Measurements from ENCODE around the gene HOXB13. TPM values are rescaled to one million over a fixed set of nuclear protein-coding genes. Genes with fewer than 3 reads are reported as not detected.

The HOXB13 gene
- total RNA-seq, 6 donors from 2014 or later = not detected

DNA sequence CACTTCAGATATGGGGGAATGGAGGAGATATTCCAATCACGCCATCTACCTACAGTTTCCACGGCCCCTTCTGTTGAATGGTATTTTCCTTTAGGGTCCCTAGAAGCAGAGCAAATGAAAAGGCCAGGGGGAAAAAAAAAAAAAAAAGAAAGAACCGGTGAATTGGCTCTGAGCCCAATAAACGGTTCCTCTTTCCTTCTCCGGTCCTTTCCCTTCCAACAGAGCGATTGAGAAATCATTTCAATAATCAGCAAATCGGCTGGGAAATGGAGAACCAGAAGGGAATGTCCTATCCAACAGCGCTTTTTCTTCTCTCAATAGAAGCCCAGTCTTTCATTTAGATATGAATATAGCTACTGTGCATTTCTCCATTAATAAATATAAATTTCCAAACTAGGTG lies 26.8 kb upstream of the HOXB13 start:
- peaks cover 0 to 15% (median 8%) of the 10 kb centered on the region in 4 donors for H3K4me1 ChIP-seq
- no peak overlapping the region for H3K4me3 ChIP-seq
- no peak overlapping the region for H3K27ac ChIP-seq
- H3K27me3 ChIP-seq = peaks cover 1 to 56% (median 41%) of the 10 kb centered on the region in 4 donors
- DNase-seq (no peak), ATAC-seq (ENCODE audit: low FRiP score in 2 of 2) (no peak)
- WGBS, 2 donors = 16 to 19% methylated on average over 8 of the region's 8 CpGs
- no peaks in the 10 kb centered on the region for H3K9me3 ChIP-seq
- TF ChIP-seq, protein P1, sequence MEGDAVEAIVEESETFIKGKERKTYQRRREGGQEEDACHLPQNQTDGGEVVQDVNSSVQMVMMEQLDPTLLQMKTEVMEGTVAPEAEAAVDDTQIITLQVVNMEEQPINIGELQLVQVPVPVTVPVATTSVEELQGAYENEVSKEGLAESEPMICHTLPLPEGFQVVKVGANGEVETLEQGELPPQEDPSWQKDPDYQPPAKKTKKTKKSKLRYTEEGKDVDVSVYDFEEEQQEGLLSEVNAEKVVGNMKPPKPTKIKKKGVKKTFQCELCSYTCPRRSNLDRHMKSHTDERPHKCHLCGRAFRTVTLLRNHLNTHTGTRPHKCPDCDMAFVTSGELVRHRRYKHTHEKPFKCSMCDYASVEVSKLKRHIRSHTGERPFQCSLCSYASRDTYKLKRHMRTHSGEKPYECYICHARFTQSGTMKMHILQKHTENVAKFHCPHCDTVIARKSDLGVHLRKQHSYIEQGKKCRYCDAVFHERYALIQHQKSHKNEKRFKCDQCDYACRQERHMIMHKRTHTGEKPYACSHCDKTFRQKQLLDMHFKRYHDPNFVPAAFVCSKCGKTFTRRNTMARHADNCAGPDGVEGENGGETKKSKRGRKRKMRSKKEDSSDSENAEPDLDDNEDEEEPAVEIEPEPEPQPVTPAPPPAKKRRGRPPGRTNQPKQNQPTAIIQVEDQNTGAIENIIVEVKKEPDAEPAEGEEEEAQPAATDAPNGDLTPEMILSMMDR (IDR thresholded peaks at IDR 0.05) = no peak
- TF ChIP-seq EP300 (IDR thresholded peaks at IDR 0.05) = no peak
- TF ChIP-seq POLR2A (IDR thresholded peaks at IDR 0.05) = no peak
- TF ChIP-seq POLR2AphosphoS5 (IDR thresholded peaks at IDR 0.05) = no peak
- H3K36me3 ChIP-seq = no peaks in the 10 kb centered on the region

DNA sequence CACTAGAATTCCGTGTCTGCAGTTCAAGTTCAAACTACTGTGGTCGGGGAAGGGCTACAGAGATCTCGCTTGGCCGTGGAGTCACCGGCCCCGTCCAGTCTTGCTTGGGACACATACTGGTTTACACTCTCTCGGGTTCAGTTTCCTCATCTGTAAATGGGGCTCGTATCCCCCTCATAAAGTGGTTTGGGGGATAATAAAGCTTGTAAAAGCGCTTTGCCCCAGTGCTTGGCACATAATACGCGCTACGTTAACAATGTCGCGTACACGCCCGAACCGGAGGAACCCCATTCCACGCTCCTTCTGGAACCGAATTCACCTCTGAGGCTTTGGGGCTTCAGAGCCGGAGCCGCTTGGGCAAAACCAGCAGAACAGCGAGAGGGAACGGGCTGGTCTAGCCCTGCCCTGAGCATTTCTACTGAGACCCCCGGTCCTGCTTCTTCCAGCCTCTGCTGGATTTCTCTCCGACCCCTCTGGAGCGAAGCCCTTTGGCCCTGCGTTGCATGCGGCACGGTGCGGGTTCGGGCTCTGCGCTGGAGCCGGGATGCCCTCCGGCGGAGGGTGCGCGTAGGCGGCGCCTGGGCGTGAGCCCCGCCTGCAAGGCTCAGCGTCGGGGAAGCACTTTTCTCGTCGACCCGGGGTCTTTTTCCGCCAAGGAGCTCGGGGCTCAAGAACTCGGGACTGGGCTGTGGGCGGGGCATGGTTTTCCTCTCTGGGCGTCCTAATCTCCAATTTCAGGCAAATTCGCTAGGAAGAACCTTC lies 26.1 kb upstream of the HOXB13 start:
- Histone ChIP-seq H3K27ac (no peak overlapping the region), H3K9me3 (no peaks in the 10 kb centered on the region), H3K4me1 (peaks cover 0 to 15% (median 8%) of the 10 kb centered on the region in 4 donors), H3K36me3 (no peaks in the 10 kb centered on the region), H3K27me3 (peaks cover 1 to 63% (median 43%) of the 10 kb centered on the region in 4 donors), H3K4me3 (no peak overlapping the region)
- 12% methylated on average over 13 to 51 of the region's 52 CpGs for WGBS, 2 donors
- TF ChIP-seq POLR2A (IDR thresholded peaks at IDR 0.05) (no peak), POLR2AphosphoS5 (IDR thresholded peaks at IDR 0.05) (no peak), EP300 (IDR thresholded peaks at IDR 0.05) (no peak)
- TF ChIP-seq, protein P1 (IDR thresholded peaks at IDR 0.05) = no peak
- ATAC-seq (ENCODE audit: low FRiP score in 2 of 2) = no peak
- peak in 1 of 2 donors; percentile 70 for DNase-seq

DNA sequence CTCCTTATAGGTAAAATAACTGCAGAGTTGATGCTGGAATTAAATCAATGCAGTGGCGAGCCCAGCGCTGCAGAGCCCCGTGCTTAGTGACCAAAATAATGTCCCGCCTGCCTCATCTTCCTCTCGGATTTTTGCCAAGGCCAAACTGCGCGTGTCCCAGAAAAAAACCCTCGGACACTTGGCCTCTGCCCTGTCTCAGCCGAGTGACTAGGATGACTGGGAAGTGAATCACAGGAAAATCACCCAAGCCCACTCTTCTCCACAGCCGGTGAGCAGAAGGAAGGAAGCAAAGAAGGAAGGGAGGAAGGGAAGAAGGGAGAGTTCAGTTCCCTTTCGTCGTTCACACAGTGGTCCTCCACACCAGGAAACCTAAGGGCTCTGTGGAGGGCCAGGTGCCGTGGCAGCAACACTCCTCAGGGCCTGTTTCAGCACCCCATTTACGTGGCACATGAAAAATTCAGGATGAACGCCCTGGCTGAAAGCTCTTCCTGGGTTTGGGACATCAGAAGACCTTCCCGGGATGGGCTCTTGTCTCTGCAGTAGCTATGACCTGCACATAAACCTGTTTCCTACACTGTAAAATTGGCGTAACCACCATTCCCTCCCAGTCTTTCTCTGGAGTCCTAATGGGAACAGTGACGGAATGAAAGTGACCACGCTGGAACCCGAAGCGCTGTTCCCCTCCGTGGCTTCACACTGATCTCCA lies 25.4 kb upstream of the HOXB13 start:
- Histone ChIP-seq H3K4me1 (peaks cover 0 to 15% (median 8%) of the 10 kb centered on the region in 4 donors), H3K27me3 (peaks cover 1 to 70% (median 47%) of the 10 kb centered on the region in 4 donors), H3K4me3 (no peak overlapping the region), H3K36me3 (no peaks in the 10 kb centered on the region), H3K9me3 (no peaks in the 10 kb centered on the region), H3K27ac (no peak overlapping the region)
- DNase-seq = no peak
- no peak for ATAC-seq (ENCODE audit: low FRiP score in 2 of 2)
- 15% methylated on average over 4 to 22 of the region's 22 CpGs for WGBS, 2 donors
- TF ChIP-seq, protein P1 (IDR thresholded peaks at IDR 0.05) = no peak
- TF ChIP-seq POLR2A (IDR thresholded peaks at IDR 0.05) (no peak), POLR2AphosphoS5 (IDR thresholded peaks at IDR 0.05) (no peak), EP300 (IDR thresholded peaks at IDR 0.05) (no peak)

DNA sequence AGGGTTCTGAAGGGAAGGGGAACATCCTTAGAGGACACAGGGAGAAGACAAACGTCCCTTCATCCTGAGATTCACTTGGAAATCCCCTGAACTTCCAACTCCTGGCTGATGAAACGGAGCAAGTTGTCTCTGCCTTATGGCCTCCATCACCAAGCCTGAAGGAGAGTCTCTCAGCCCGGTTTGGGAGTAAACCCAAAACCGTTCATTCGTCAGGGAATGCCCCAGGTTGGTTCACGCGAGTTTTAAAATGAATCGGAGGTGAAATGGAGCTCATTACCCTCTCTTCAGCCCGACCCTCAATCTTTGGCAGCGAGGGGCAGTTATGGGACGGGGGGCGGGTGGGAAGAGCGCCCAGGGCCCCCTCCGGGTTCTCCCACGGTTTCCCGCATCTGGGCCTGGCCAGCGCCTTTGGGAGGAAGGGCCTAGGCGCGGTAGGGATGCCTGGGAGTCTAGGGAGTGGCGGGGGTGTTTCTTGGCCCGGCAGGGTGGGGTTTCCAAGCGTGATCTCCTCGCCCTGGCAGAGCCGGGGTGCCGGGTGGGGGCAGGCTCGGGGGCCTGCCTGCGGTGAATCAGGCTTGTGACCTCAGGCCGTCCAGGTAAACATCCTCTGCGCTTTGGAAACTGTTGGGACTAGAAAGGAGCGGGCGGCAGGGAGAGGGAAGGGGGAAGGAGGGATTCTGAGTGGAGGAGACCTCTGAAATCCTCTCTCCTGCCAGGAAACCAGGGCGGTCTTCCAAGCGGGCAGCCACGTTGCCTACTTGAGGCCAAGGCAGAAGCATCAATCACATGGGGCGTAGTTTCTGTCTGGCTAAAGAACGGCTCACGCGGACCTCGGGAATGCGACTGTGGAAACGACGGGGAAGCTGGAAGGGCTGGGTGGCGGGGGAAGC lies 24.1 kb upstream of the HOXB13 start:
- ATAC-seq (ENCODE audit: low FRiP score in 2 of 2) = no peak
- DNase-seq = peak in 1 of 2 donors; percentile 46
- 6 to 10% methylated on average over 32 to 34 of the region's 43 CpGs for WGBS, 2 donors
- Histone ChIP-seq H3K9me3 (no peaks in the 10 kb centered on the region), H3K36me3 (no peaks in the 10 kb centered on the region), H3K27me3 (peaks cover 1 to 83% (median 54%) of the 10 kb centered on the region in 4 donors), H3K27ac (no peak overlapping the region), H3K4me1 (peaks cover 0 to 19% (median 8%) of the 10 kb centered on the region in 4 donors), H3K4me3 (no peak overlapping the region)
- TF ChIP-seq EP300 (IDR thresholded peaks at IDR 0.05) = no peak
- no peak for TF ChIP-seq POLR2AphosphoS5 (IDR thresholded peaks at IDR 0.05)
- TF ChIP-seq, protein P1 (IDR thresholded peaks at IDR 0.05) = no peak
- no peak for TF ChIP-seq POLR2A (IDR thresholded peaks at IDR 0.05)

Measured in upper lobe of left lung (tissue), 6 donors.